Lung (tissue), 12 donors: Measurements from ENCODE around the gene MARF1. TPM values are rescaled to one million over a fixed set of nuclear protein-coding genes. Genes with fewer than 3 reads are reported as not detected.

Experiments
- ATAC-seq: fragments of 200-7000 bp; cut with Tn5 transposase; one replicate; pipeline ENCODE4 v1.9.1; 2020; ENCODE audit warnings: moderate number of reproducible peaks; ENCODE audit not compliant: insufficient read depth, low FRiP score
- DNase-seq, 3 donors: peaks; one replicate each; pipeline ENCODE4 v3.0.0-alpha.2; 2013 to 2017
- H3K27ac ChIP-seq, 2 donors: one replicate each; pipeline ENCODE4 v1.5.1; 2013; ENCODE audit warnings: mild to moderate bottlenecking in 2 of 2, moderate library complexity in 2 of 2, control low read depth in 1 of 2, inconsistent platforms in 1 of 2, low read depth in 1 of 2, low read length in 1 of 2
- H3K27me3 ChIP-seq, 3 donors: one replicate each; pipeline ENCODE4 v1.5.1; 2013; ENCODE audit warnings: low read length in 2 of 3; ENCODE audit not compliant: control insufficient read depth in 3 of 3, insufficient read depth in 3 of 3
- H3K36me3 ChIP-seq, 4 donors: one replicate each; pipeline ENCODE4 v1.5.1; 2013; ENCODE audit warnings: low read length in 4 of 4, mild to moderate bottlenecking in 1 of 4, moderate library complexity in 1 of 4; ENCODE audit not compliant: control insufficient read depth in 4 of 4, insufficient read depth in 4 of 4
- H3K4me1 ChIP-seq, 5 donors: one replicate each; pipeline ENCODE4 v1.5.1; 2013; ENCODE audit warnings: low read length in 5 of 5, mild to moderate bottlenecking in 2 of 5, moderate library complexity in 1 of 5; ENCODE audit not compliant: control insufficient read depth in 5 of 5, insufficient read depth in 5 of 5
- H3K4me3 ChIP-seq: one replicate; pipeline ENCODE4 v1.5.1; 2013; ENCODE audit warnings: mild to moderate bottlenecking, control low read depth, moderate library complexity
- H3K9ac ChIP-seq, 2 donors: one replicate each; pipeline ENCODE4 v1.5.1; 2013; ENCODE audit warnings: low read length in 2 of 2, control low read depth in 1 of 2; ENCODE audit not compliant: insufficient read depth in 1 of 2
- H3K9me3 ChIP-seq, 4 donors: one replicate each; pipeline ENCODE4 v1.5.1; 2013; ENCODE audit warnings: low read length in 3 of 4, mild to moderate bottlenecking in 1 of 4, moderate library complexity in 1 of 4; ENCODE audit not compliant: control insufficient read depth in 4 of 4, insufficient read depth in 3 of 4
- CTCF ChIP-seq: IDR thresholded peaks from 2 replicates; pipeline ENCODE4 v1.5.1; 2012; ENCODE audit warnings: mild to moderate bottlenecking; ENCODE audit errors: control extremely low read depth, extremely low read depth
- WGBS, 2 donors: extraction: QIAGEN DNeasy Blood & Tissue Kit; methylation state at CpG; one replicate each; pipeline ENCODE4 v1.1.7; 2013; 5-methylcytosine and 5-hydroxymethylcytosine counted together
- polyA plus RNA-seq, 2 donors: library from polyadenylated mRNA; stranded (reverse); fragments of 200-250 nt; gene quantifications; one replicate each; pipeline ENCODE4 v1.2.1, GENCODE V29; 2013
- total RNA-seq, 2 donors: library from RNA; depleted of rRNA in 1 of 2; stranded (reverse); fragments of >200 nt in 1 of 2; gene quantifications; one replicate each; pipeline ENCODE4 v1.2.1, GENCODE V29; 2014 to 2021
- donor health status: control.
- donor health status: control.
- donor health status: Bipolar disorder and iron deficiency.
- donor health status: healthy.
- donor health status: DM: yes; HTN: yes; CAD: no.

MARF1 gene
- total and polyA plus RNA-seq, 4 donors, result 18.0 to 72.1 (median 41.9) TPM

- Histone ChIP-seq H3K4me1 (peaks cover 0 to 14% (median 4%) of the 10 kb centered on the region in 5 donors), H3K9ac (no peak overlapping the region), H3K27me3 (no peaks in the 10 kb centered on the region), H3K4me3 (no peak overlapping the region), H3K27ac (no peak overlapping the region), H3K36me3 (peaks cover 5 to 24% (median 10%) of the 10 kb centered on the region in 4 donors), H3K9me3 (no peaks in the 10 kb centered on the region)
- no peak for DNase-seq
- no peak for TF ChIP-seq CTCF
- 94 to 96% methylated on average over 5 of the region's 5 CpGs for WGBS, 2 donors
- ATAC-seq, result no peak
These were observed 34.5 kb upstream of the MARF1 start for GRCh38 chr16:15677447-15677846.

GRCh38 chr16:15676506-15676905 is 33.6 kb upstream of the MARF1 start:
- 74 to 75% methylated on average over 10 of the region's 10 CpGs for WGBS, 2 donors
- no peaks in the 10 kb centered on the region for H3K9me3 ChIP-seq
- no peak overlapping the region for H3K9ac ChIP-seq
- no peak overlapping the region for H3K4me3 ChIP-seq
- H3K27ac ChIP-seq, result no peak overlapping the region
- H3K27me3 ChIP-seq, result no peaks in the 10 kb centered on the region
- H3K4me1 ChIP-seq, result peaks cover 0 to 21% (median 7%) of the 10 kb centered on the region in 5 donors
- DNase-seq (no peak), ATAC-seq (no peak)
- peaks cover 5 to 19% (median 9%) of the 10 kb centered on the region in 4 donors for H3K36me3 ChIP-seq
- no peak for TF ChIP-seq CTCF

- Histone ChIP-seq H3K9ac (no peak overlapping the region), H3K27me3 (no peaks in the 10 kb centered on the region), H3K4me1 (peaks cover 0 to 21% (median 7%) of the 10 kb centered on the region in 5 donors), H3K36me3 (peaks cover 2 to 23% (median 14%) of the 10 kb centered on the region in 4 donors), H3K9me3 (no peaks in the 10 kb centered on the region), H3K4me3 (no peak overlapping the region), H3K27ac (no peak overlapping the region)
- DNase-seq (no peak), ATAC-seq (no peak)
- no peak for TF ChIP-seq CTCF
- WGBS, 2 donors, result 95 to 98% methylated on average over 7 of the region's 7 CpGs
These were observed 31.6 kb upstream of the MARF1 start for GRCh38 chr16:15674571-15674970.
